Midbrain (tissue), 1 donor: ENCODE results near the gene DNAAF3.

Experiments used
- DNase-seq: peaks from one replicate; lab custom pipeline; 2025; lab: John Stamatoyannopoulos, UW

DNAAF3 gene

DNA sequence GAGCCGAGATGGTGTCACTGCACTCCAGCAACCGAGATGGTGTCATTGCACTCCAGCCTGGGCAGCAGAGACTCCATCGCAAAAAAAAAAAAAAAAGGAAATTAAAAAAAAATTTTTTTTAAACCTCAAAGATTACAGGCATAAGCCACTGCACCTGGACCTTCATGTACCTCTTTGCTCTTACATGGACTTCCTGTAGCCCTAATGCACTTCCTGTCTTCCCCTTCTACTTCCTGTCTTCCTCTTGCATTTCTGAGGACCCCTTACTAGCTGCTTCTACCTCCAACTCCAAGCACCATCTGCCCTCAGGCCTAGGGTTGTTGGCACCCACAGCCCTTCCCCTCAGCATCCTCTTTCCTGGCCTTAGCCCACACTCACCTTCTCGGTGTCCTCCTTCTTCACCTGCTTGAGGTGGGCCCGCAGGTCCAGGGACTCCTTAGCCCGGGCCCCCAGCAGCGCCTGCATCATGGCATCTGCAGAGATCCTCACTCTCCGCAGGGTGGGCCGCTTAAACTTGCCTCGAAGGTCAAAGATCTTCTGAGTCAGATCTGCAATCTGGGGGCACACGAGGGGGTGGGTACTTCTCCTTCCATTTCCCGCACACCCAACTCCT is 12.7 kb downstream of the DNAAF3 start:
- DNase-seq: no peak

DNA sequence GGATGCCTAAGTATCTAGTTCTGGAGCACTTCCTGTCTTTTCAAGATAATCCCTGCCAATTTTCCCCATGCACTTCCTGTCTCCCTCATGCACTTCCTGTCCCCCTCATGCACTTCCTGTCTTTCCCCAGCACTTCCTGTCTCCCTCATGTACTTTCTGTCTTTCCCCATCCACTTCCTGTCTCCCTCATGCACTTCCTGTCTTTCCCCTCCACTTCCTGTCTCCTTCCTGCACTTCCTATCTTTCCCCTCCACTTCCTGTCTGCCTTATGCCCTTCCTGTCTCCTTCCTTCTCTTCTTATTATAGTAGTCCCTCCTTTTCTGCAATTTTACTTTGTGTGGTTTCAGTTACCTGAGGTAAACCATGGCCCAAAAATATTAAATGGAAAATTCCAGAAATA is 14.4 kb downstream of the DNAAF3 start:
- no peak for DNase-seq

DNA sequence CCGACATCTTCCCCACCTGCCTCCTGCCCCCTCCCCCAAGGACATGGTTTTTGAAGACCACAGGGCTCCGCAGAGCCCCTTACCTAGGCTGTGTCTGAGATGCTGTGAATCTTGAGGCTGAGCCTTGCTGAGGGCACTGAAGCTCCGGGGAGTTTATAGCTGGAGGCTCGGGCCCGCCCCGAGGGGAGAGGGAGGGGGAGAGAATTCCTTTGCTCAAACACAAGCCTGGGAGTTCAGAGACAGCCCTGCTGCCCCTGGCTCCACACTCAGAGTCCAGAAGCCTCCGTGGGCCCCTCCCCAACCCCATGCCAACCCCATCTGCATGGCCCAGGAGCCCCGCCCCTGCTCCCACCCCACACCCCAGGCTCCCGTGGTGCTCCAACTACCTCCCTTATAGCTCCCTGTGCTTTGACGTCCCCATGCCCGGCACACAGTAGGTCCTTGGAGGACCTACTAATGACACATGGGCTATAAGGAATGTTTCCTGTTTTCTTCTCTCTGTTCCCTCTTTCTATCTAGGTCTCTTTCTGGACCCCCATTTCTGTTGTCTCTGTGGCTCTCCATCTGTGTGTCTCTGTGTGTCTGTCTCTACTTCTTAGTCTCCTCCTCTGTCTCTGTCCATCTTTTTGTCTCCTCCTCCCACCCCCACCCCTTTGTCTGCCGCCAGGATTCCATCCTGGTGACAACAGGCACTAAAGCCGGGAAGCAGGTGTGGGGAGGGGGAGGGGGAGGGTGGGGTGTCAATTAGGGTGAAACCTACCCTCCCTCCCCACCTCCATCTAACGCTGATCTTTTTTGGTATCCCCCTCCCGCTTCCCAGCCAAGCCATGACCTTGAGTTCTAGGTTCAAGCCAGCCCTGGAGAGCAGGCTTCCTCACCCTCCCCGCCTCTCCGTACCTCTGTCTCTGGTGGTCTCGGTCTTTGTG is 17.1 kb downstream of the DNAAF3 start, which contains the start of gene TNNT1:
Gene TNNT1, minus strand, starts transcription at position 129 of the 926 bp plus-strand sequence. CDS start 2,049 bp downstream, outside the sequence.
- DNase-seq: no peak

DNA sequence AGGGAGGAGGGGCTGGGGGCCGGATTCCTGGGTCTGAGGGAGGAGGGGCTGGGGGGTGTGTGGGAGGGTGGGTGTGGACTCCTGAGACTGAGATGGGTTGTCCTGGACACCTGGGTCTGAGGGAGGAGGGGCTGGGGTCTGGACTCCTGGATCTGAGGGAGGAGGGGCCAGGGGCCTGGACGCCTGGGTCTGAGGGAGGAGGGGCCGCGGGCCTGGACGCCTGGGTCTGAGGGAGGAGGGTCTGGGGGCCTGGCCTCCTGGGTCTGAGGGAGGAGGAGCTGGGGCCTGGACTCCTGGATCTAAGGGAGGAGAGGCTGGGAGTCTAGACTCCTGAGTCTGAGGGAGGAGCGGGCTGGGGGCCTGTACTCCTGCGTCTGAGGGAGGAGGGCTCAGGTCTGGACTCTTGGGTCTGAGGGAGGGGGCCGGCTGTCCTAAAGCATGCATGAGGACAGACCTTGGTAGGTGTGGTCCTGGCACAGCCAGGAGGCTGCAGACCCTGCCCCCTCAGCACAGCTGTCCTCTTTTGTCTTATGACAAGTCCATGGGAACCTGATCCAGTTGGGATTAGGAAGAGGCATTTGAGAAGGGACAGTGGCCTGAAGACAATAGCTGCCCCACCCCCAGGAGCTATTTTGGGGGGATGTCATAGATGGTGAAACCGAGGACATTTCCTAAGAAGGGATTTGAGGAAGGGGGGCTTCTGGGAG is 18.7 kb downstream of the DNAAF3 start:
- no peak for DNase-seq

DNA sequence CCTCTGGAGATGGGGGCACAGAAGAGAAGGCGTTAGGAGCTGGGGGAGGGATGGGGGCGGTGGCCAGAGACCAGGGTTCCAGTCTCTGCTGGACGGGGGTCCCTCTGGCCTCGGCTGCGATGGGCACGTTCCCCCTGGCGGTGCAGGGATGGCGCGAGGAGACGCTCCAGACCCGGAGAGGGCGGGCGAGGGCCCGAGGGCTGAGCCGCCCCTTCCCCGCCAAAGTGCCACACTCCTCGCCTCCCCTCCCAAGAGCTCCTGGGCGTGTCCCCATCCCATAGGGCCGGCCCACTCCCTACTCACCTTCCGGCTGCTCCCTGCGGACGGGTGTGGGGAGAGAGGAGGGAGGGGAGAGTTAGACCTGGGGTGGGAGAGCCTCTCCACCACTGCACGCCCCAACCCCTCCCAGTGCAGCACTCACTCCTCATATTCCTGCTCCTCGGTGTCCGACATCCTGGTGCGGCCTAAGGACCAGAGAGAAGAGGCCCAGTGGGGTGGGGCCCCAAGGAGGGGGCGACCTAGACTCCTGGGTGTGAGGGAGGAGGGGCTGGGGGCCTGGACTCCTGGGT is 19.6 kb downstream of the DNAAF3 start:
- no peak for DNase-seq

DNA sequence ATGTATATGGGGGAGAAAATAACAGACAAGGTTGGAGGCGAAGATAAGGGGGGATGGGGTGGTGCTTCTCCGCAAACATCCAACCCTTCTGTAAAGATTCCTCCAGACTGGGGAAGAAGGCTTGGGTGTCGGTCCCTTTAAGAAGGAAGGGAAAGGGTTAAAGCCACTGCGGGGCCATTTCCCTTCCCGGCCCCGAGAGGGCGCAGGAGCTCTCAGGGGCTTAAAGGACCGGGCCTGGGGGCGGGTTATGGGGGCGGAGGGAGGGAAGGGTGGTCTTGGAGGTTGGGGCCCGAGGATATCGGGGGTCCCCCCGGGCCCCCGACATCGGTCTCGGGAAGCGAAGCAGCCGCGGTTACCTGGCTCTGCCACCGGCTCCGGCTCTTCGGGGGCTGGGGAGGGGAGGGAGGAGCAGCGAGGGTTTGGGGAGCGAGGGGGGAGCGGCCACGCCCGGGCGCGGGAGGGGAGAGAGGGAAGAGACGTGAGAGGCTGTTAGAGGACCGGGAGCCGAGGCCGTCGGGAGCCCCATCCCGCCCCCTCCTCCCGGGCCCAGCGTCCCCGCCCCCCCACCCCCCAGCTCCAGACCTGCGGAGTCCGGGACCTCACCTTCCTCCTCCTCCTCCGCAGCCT is 20.2 kb downstream of the DNAAF3 start:
- DNase-seq: no peak

DNA sequence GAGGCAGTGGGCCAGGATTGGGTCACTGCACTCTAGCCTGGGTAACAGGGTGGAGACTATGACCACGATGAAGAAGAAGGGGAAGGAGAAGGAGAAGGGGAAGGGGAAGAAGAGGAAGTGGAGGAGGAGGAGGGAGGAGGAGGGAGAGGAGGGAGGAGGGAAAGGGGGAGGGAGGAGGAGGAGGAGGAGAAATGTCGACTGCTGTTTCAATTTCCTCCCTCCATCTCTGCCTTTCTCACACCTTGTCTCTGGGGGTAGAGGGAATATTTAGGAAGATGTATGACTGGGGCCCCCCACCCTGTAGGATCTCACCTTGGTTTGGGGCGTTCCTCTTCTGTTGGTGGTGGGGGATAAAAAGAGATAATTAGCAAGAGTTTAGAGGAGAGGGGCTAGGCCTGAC is 21.2 kb downstream of the DNAAF3 start:
- no peak for DNase-seq

DNA sequence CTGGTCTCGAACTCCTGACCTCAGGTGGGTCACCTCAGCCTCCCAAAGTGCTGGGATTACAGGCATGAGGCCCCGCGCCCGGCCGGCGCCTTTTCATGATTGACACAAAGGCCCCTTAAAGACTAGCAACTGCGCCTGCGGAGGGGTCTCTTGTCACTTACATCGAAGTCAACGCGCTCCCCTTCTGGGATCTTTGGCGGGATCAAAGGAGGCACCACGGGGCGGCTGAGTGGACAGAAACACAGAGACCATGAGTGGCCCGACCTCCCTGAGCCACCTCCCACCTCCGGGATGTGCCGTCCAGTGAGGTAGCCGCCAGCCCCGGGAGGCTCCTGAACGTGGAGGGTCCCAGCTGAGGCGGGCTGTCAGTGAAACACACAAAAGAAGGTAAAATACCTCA is 24.7 kb downstream of the DNAAF3 start:
- DNase-seq: no peak

DNA sequence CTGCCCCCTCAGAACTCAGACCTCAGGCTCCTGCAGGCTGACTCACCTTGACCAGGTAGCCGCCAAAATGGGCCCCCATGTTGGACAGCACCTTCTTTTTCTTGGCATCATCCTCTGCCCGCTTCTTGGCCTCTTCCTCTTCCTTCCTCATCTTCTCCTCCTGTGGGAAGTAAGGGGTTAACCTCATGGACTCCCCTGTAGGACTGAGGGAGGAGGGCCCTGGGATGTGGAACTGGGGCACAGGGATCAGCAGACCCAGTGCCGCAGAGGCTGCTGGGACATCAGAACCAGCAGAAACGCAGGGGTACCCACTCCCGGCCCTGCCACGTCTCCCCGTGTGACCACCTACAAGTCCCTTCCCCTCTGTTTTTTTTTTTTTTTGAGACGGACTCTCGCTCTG is 28.5 kb downstream of the DNAAF3 start:
- no peak for DNase-seq

DNA sequence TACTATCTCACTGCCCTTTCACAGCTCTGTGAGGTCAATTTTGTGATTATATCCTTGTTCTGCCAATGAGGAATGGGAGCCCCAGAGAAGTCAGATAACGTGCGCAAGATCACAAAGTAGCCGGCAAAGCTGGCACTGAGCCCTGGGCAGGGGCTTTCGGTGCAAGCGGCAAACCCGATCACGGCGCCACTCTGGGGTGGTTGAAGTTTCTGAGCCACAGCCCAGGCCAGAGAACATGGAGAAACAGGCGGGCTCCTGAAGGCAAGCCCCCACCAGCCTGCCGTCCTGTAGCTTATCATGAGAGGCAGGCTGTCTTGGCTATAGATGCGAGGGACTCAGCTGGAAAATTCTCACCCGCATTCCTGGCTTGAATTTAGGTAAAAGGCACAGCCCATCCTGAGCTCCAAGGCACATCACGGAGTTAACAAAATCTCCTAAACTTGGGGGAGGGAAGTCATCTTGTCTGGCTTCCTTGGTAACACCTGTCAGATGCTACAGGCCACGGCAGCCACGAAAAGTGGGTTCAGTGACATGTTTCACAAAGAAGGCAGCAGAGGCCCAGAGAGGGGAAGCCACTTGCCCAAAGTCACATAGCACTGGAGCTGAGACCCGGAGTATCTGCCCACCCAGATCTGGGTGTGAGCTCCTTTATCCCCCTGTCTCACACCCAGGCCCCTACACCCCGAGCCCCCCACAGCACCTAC is 29.9 kb downstream of the DNAAF3 start:
- no peak for DNase-seq

DNA sequence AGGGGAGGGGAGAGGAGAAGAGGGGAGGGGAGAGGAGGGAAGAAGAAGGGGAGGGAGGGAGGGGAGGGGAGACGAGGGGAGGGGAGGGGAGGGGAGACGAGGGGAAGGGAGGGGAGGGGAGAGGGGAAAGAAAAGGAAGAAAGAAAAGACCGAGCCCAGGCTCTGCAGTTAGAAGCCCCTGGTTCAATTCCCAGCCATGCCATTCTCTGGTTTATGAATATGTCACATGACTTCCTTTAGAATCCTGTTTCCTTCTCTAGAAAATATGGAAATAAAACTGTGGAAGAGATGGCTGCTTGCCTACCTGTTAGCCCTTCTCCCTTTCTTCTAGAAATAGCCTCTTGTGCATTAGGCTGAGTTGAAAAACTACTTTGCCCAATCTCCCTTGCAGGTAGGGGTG is 31.7 kb downstream of the DNAAF3 start:
- DNase-seq: no peak

DNA sequence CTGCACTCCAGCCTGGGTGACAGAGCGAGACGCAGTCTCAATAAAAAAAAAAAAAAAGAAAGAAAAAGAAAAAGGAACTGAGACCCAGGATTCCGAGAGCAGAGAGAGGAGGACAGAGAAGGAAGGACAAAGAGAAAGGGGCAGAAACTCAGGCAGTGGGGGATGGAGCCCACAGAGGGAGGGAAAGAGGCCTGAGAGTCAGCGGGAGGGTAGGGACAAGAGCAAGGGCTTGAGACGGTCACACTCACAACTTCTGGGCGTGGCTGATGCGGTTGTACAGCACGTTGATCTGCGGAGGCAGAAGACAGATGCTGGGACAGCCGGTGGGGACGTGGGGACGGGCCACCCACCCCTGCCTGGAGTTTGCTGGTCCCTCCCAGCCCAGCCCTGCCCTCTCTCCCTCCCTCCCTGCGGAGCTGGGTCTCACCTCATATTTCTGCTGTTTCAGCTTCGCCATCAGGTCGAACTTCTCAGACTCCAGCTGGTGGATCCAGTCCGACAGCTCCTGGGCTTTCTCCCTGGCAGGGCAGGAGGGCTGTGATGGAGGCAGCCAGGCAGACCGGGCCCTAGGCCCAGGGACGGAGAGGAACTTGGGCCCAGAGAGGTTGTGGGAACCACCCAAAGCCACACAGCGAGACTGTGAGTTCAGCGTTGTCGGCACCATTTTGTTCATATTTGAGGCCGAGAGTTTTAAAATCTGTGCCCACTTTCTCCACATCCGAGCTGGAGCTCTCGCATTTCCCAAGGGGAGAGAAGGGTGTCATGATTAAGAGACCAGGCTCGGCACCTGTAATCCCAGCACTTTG is 32.6 kb downstream of the DNAAF3 start:
- no peak for DNase-seq

DNA sequence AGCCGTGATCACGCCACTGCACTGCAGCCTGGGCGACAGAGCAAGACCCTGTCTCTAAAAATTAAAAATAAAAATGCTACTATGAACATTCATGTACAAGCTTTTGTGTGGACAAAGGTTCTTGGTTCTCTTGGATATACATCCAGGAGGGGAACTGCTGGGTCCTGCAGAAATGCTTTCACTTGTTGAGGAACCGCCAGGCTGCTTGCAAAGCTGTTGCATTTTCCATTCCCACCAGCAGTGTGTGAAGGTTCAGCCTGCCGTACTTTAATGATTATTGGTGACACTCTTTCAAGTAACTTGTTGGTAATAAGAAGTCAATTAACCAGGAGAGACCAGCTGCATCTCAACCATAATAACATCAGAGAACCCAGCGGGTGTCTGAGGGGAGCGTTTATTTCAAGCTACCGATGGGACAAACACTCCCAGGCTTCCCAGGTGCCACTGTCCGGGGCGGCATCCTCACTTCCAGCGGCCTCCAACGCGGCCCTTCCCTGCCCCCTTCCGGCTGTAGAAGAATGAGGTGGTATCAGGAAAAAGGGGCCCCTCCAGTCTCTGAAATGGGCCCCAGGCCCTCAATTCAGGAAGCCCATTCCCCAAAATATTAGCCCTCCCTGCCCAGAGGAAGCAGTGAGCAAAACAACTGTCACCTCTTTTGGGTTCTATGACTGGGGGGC is 33.8 kb downstream of the DNAAF3 start:
- DNase-seq: no peak

DNA sequence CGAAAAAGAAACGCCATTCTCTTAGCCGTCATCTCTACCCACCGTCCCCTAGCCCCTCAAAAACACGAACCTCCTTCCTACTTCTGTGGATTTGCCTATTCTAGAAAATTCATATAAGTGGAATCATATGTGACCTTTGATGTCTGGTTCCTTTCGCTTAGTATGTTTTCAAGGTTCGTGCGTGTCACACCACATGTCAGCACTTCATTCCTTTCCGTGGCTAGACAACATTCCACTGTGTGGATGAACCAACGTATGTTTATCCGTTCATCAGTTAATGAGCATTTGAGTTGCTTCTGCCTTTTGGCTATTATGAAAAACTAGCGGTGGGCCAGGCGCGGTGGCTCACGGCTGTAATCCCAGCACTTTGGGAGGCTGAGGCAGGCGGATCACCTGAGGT is 35.0 kb downstream of the DNAAF3 start:
- no peak for DNase-seq

DNA sequence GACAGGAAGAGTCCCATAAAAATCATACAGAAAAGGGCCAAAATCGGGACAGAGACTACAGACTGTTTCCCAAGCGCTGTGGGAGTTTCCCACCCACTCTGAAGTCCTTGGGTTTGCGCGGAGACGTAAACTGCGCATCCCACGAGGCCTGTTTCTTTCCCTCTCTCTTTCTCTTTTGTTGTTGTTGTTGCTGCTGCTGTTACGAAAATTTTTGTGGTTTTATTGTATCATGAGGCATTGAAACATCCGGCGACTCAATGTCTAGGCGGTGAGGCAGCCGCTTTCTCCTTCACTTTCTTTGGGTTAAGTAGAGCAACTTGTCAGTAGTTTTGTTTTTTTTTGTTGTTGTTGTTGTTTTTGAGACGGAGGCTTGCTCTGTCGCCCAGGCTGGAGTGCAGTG is 47.4 kb downstream of the DNAAF3 start:
- no peak for DNase-seq

DNA sequence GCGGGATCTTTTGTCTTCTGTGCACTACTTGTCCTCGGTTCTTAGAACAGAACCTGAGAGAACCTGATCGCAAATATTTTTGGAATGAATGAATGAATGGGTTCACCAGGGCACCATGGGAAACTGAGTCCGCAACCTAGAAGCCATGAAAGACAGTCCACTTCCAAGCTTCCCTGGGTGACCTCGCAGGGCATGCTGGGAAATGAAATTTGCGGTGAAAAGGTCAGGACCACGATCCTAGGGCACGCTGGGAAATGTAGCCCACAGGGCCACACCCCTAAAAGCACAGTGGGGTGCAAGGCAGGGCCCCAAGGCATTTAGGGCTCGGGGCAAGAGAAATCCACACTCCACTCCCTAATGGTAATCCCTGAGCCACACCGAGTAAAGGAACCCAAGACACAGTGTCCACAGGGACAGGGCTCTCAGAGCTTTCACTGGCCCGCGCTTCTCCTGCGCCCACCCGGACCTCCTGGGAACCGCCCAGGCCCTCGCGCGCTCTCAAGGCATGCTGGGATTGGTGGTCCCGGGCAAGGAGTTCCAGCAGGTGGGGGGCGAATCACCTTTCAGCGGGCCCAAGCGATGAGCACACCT is 47.9 kb downstream of the DNAAF3 start:
- DNase-seq: peak; percentile 65

DNA sequence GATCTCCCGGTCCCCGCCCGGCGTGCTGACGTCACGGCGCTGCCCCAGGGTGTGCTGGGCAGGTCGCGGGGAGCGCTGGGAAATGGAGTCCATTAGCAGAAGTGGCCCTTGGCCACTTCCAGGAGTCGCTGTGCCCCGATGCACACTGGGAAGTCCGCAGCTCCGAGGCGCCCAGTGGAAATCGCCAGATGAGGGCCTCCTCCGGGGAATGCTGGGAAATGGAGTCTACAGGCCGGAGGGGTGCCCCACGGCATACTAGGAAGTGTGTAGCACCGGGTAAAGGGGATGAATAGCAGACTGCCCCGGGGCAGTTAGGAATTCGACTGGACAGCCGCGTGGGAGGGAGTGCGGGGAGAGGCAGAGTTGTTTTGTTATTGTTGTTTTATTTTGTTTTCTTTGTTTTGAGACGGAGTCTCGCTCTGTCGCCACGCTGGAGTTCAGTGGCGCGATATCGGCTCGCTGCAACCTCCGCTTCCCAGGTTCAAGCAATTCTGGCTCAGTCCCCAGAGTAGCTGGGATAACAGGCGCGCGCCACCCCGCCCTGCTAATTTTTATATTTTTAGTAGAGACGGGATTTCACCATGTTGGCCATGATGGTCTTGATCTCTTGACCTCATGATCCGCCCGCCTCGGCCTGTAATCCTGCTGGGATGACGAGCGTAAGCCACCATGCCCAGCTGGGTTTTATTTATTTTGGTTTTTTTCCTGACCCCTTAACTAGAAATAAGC is 48.6 kb downstream of the DNAAF3 start:
- DNase-seq: peak; percentile 99

DNA sequence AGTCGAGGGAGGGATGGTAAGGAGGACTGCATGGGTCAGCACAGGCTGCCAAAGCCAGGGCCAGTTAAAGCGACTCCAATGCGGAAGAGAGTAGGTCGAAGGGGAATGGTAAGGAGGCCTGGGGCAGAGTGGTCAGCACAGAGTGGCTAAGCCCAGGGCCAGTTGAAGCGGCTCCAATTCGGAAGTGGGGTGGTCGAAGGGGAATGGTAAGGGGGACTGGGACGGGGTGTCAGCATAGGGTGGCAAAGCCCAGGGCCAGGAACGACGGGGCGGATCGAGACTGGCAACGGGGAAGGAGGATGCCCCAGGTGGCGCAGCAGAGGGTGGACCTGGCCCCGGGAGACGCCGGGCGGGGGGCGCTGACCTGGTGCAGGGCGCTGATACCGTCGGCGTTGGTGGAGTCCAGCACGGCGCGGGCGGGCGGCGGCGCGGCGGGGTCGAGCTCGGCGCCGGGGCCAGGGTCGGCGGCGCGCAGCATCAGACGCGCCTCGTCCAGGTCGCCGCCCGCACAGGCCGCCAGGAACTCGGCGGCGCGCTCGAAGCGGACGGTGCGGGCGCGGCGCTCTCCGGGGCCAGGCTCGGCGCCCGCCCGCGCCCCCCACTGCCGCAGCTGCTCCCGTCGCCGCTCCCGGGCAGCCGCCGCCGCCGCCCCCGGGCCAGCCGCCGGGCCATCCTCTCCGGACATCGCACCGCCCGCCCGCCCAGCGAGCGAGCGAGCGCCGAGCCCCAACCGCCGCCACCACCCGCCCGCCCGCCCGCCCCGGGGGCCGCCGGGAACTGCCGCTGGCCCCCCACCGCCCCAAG is 49.4 kb downstream of the DNAAF3 start, which contains the start of gene PPP1R12C:
Gene PPP1R12C, minus strand, starts transcription at position 779 of the 804 bp plus-strand sequence. Its CDS starts 94 bp downstream, at position 685.
- no peak for DNase-seq
